Tibial artery (tissue), 4 donors: Measurements from ENCODE around the gene HEPN1.

ENCODE experiments used
- DNase-seq, 2 donors: peaks; one replicate each; pipeline ENCODE4 v3.0.0-alpha.2; 2019
- H3K27ac ChIP-seq, 2 donors: fragments of 200-600 bp; sonication (generic) in 1 of 2; 1 replicate in 1 of 2; 2 replicates in 1 of 2; pipeline ENCODE4 v1.5.1; 2018 to 2019; ENCODE audit warnings: mild to moderate bottlenecking in 1 of 2
- H3K27me3 ChIP-seq, 2 donors: fragments of 200-600 bp; sonication (generic) in 1 of 2; one replicate each; pipeline versions ENCODE4 v1.5.1 to v1.6.0; 2016 to 2019
- H3K36me3 ChIP-seq, 3 donors: fragments of 200-600 bp; sonication (generic) in 2 of 3; one replicate each; pipeline ENCODE4 v1.5.1; 2016 to 2019; ENCODE audit warnings: mild to moderate bottlenecking in 2 of 3
- H3K4me1 ChIP-seq, 4 donors: fragments of 200-600 bp; sonication (generic) in 2 of 4; 1 replicate in 3 of 4; 2 replicates in 1 of 4; pipeline ENCODE4 v1.5.1; 2016 to 2019
- H3K4me3 ChIP-seq, 2 donors: fragments of 200-600 bp; sonication (generic) in 1 of 2; 1 replicate in 1 of 2; 2 replicates in 1 of 2; pipeline ENCODE4 v1.5.1; 2018 to 2019; ENCODE audit warnings: mild to moderate bottlenecking in 2 of 2
- H3K9me3 ChIP-seq, 3 donors: fragments of 200-600 bp; sonication (generic) in 1 of 3; one replicate each; pipeline ENCODE4 v1.5.1; 2016 to 2019
- intact Hi-C: fragments of 100-400 bp; cut with DNase I; formaldehyde crosslinking; loops from one replicate; pipeline ENCODE4 v1.15.0; 2023; ENCODE audit warnings: low total_unique reads
- TF ChIP-seq, protein P1 (sequence below), 2 experiments: fragments of 200-600 bp in 1 of 2; fragments of 450-650 bp in 1 of 2; IDR thresholded peaks; one replicate each; pipeline ENCODE4 v1.5.1; 2017 to 2019; ENCODE audit warnings: antibody characterized with exemption in 2 of 2, mild to moderate bottlenecking in 1 of 2, moderate library complexity in 1 of 2

HEPN1 gene

DNA sequence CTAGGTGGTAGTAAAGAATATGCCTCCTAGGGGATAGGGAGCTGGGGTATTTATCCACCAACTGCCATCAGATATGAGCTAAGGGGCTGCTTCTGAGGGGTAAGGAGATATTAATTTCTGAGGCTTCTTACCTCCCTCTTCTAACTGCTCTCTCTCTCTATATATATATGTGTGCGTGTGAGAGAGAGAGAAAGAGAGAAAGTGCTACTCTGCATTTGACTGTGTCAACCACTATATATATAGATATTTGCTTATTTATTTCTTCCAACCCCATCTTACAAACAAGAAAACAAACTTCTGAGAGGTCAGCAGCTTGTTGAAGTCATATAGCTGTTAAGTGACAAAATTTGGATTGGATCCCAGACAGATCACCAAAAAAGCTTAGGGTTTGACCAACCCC lies 22.7 kb downstream of the HEPN1 start:
- Histone ChIP-seq H3K4me1 (no peaks in the 10 kb centered on the region), H3K9me3 (no peaks in the 10 kb centered on the region), H3K27ac (no peak overlapping the region), H3K4me3 (no peak overlapping the region), H3K27me3 (peaks cover 0 to 4% of the 10 kb centered on the region in 2 donors), H3K36me3 (no peaks in the 10 kb centered on the region)
- TF ChIP-seq, protein P1, sequence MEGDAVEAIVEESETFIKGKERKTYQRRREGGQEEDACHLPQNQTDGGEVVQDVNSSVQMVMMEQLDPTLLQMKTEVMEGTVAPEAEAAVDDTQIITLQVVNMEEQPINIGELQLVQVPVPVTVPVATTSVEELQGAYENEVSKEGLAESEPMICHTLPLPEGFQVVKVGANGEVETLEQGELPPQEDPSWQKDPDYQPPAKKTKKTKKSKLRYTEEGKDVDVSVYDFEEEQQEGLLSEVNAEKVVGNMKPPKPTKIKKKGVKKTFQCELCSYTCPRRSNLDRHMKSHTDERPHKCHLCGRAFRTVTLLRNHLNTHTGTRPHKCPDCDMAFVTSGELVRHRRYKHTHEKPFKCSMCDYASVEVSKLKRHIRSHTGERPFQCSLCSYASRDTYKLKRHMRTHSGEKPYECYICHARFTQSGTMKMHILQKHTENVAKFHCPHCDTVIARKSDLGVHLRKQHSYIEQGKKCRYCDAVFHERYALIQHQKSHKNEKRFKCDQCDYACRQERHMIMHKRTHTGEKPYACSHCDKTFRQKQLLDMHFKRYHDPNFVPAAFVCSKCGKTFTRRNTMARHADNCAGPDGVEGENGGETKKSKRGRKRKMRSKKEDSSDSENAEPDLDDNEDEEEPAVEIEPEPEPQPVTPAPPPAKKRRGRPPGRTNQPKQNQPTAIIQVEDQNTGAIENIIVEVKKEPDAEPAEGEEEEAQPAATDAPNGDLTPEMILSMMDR (IDR thresholded peaks at IDR 0.05), result no peak
- no peak for DNase-seq
- intact Hi-C loops, result no loop called here

DNA sequence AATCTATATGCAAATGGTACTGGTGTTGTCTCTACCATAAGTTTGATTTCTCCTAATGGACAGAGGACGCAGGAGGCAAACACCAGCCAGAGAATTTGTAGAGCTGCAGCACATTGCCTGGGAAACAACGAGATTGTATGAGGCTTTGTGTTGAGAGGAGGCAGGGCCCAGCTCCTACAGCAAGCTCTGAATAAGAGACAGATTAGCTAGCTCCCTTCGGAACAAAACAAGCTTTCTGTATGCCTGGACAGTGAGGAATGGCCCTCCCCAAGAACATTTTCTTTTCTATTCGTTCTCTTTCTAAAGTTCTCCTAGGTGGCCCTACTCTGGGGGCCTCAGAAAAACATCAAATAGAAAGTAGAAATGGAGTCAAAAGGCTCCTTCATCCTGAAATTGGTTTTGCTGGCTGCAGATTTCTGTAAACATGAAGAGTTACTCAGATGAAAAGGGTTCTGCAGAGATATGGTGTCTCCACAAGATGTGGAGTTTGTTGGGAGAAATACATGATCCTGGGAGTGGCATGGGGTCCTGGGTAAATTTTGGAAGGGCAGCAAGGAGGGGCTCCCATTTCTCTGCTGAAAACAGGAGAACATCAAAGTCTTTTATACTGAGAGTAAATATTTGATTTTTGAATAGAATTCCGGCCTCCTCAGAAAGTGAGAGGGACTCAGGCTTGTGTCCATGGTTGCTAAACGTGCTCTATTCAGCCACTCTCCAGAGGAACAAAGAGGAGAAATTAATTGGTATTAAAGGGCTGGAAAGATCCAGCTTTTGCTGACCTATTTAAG lies 23.6 kb downstream of the HEPN1 start:
- H3K36me3 ChIP-seq, result no peaks in the 10 kb centered on the region
- TF ChIP-seq, protein P1 (IDR thresholded peaks at IDR 0.05), result no peak
- intact Hi-C loops, result no loop called here

DNA sequence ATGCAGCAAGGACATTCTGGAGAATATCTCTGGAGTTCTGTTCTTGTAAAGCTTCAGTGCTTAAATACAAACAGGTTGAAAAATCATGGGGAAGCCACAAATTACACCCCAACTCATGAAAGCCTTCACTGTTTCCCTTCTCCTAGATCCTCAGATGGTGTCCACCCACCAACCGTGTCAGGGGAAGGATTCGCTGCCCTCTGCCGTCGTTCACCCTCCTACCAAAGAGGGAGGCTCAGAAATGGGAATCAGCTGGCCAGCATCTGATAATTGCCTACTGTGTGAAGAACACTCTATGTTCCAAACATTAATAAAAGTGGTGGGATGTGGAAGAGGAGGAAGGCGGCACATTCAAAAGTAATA lies 24.2 kb downstream of the HEPN1 start:
- H3K36me3 ChIP-seq, result no peaks in the 10 kb centered on the region
- no peak overlapping the region for H3K4me3 ChIP-seq
- intact Hi-C loops, result no loop called here
- DNase-seq, result no peak
- no peak overlapping the region for H3K27ac ChIP-seq
- TF ChIP-seq, protein P1 (IDR thresholded peaks at IDR 0.05), result no peak
- no peaks in the 10 kb centered on the region for H3K9me3 ChIP-seq
- H3K27me3 ChIP-seq, result peaks cover 0 to 6% of the 10 kb centered on the region in 2 donors
- no peaks in the 10 kb centered on the region for H3K4me1 ChIP-seq

More for the DNA sequence above, 23.6 kb downstream of the HEPN1 start:
- H3K9me3 ChIP-seq, result no peaks in the 10 kb centered on the region
- H3K4me3 ChIP-seq, result no peak overlapping the region
- DNase-seq, result no peak
- peaks cover 0 to 6% of the 10 kb centered on the region in 2 donors for H3K27me3 ChIP-seq
- H3K4me1 ChIP-seq, result no peaks in the 10 kb centered on the region
- H3K27ac ChIP-seq, result no peak overlapping the region

DNA sequence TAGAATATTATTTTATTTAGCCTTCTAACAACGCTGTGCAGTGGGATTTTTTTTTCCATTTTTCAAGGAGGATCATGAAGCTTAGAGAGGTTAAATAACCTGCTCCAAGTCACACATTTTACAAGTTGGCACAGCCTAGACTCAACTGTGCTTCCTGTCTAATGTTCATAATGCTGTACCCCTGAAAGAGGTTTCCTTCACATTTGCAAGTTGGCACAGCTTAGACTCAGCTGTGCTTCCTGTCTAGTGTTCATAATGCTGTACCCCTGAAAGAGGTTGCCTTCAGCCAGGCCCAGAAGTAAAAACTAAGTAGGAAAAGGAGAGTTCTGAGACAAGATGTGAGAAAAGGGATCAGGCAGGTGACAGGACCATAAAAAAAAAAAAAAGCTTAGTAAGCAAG lies 24.7 kb downstream of the HEPN1 start:
- Histone ChIP-seq H3K27ac (no peak overlapping the region), H3K9me3 (no peaks in the 10 kb centered on the region), H3K36me3 (no peaks in the 10 kb centered on the region), H3K4me1 (no peaks in the 10 kb centered on the region), H3K27me3 (peaks cover 0 to 6% of the 10 kb centered on the region in 2 donors), H3K4me3 (no peak overlapping the region)
- DNase-seq, result no peak
- TF ChIP-seq, protein P1 (IDR thresholded peaks at IDR 0.05), result no peak
- intact Hi-C loops, result no loop called here

DNA sequence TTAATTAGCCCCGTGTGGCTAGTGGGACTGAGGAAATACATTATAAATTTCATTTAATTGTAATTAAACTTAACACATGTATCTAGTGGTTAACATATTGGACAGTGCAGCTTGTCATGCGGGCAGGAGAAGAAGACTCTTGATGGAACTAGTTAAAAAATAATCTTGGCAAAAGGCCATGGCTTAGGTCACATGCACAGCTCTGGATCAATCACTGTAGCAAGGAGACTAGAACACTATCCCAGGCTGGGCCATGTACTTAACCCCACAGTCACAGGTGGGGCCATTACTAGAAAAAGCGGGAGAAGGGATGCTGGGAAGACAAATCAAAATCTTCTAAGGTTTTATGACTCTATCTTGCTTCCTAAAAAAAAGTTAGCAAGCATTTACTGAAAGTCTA lies 25.5 kb downstream of the HEPN1 start:
- intact Hi-C loops, result no loop called here
- Histone ChIP-seq H3K27ac (no peak overlapping the region), H3K9me3 (no peaks in the 10 kb centered on the region), H3K4me3 (no peak overlapping the region), H3K27me3 (peaks cover 0 to 6% of the 10 kb centered on the region in 2 donors), H3K4me1 (no peaks in the 10 kb centered on the region), H3K36me3 (no peaks in the 10 kb centered on the region)
- DNase-seq, result no peak
- TF ChIP-seq, protein P1 (IDR thresholded peaks at IDR 0.05), result no peak
